GM13976 (cell line): ENCODE results near the gene DPPA5.
"Not testable (repeated sequence)": the region's sequence is repeated elsewhere in the genome, so short reads cannot be mapped to it uniquely, and the experiment has no call there.

ENCODE experiments used
- DNase-seq: peaks from one replicate; pipeline ENCODE4 v3.0.0; 2012; ENCODE audit warnings: low spot score
- CTCF ChIP-seq: IDR thresholded peaks from 2 replicates; pipeline ENCODE4 v1.5.1; 2012; ENCODE audit warnings: borderline replicate concordance, mild to moderate bottlenecking; ENCODE audit not compliant: insufficient read depth; ENCODE audit errors: extremely low read depth, missing control alignments, control extremely low read depth
- in situ Hi-C: fragments of 300-500 bp; cut with MboI; formaldehyde crosslinking; loops from one replicate; pipeline ENCODE4 v1.12.0; 2022; ENCODE audit warnings: low sequenced_read_pairs, mixed read lengths, inconsistent platforms; ENCODE audit not compliant: unreplicated experiment

Gene DPPA5

GRCh38 chr6:73391675-73392074 is 37.6 kb upstream of the DPPA5 start:
- TF ChIP-seq CTCF, result no peak
- in situ Hi-C loops, result no loop called here
- no peak for DNase-seq

- in situ Hi-C loops, result no loop called here
- DNase-seq, result no peak
- no peak for TF ChIP-seq CTCF
Observed at GRCh38 chr6:73389854-73390253, 35.8 kb upstream of the DPPA5 start.

GRCh38 chr6:73388800-73389512 is 34.9 kb upstream of the DPPA5 start:
- in situ Hi-C loops, result no loop called here
- TF ChIP-seq CTCF, result peak; percentile 63
- peak; percentile 78 for DNase-seq

GRCh38 chr6:73388433-73388799 is 34.3 kb upstream of the DPPA5 start:
- in situ Hi-C loops, result no loop called here
- TF ChIP-seq CTCF, result no peak
- no peak for DNase-seq

GRCh38 chr6:73382462-73383113 is 28.5 kb upstream of the DPPA5 start:
- in situ Hi-C loops, result no loop called here
- TF ChIP-seq CTCF, result no peak
- DNase-seq, result no peak

- in situ Hi-C loops, DNase-seq: not testable (repeated sequence)
Observed at GRCh38 chr6:73381531-73381930, 27.5 kb upstream of the DPPA5 start.

GRCh38 chr6:73377225-73377624 is 23.1 kb upstream of the DPPA5 start:
- no peak for DNase-seq
- TF ChIP-seq CTCF, result no peak
- in situ Hi-C loops, result no loop called here
